Stimulated activated CD8-positive, alpha-beta memory T cell treated with anti-CD3 and anti-CD28 coated beads, Interleukin-4, amount 100 ng/mL, for 4 hours (primary cell): ENCODE data around the gene RSRC2.
"Not testable (repeated sequence)": the region's sequence is repeated elsewhere in the genome, so short reads cannot be mapped to it uniquely, and the experiment has no call there.

ENCODE experiments used
- DNase-seq, 2 donors: peaks; one replicate each; pipeline ENCODE4 v3.0.0-alpha.2; 2020; ENCODE audit warnings: low read depth in 2 of 2, low spot score in 1 of 2

Gene RSRC2

GRCh38 chr12:122486805-122487426, 39.8 kb downstream of the RSRC2 start:
- DNase-seq: no peak

GRCh38 chr12:122486360-122486759, 40.4 kb downstream of the RSRC2 start:
- DNase-seq: not testable (repeated sequence)

GRCh38 chr12:122484385-122484784, 42.4 kb downstream of the RSRC2 start:
- not testable (repeated sequence) for DNase-seq

GRCh38 chr12:122483969-122484368, 42.8 kb downstream of the RSRC2 start:
- DNase-seq: no peak

- no peak for DNase-seq
Measured at GRCh38 chr12:122481861-122482260, 44.9 kb downstream of the RSRC2 start.

- no peak for DNase-seq
Measured at GRCh38 chr12:122480753-122481152, 46.0 kb downstream of the RSRC2 start.

GRCh38 chr12:122474324-122474716, 52.4 kb downstream of the RSRC2 start:
- DNase-seq: no peak

- DNase-seq: no peak
Measured at GRCh38 chr12:122473543-122474323, 53.0 kb downstream of the RSRC2 start.

- DNase-seq: no peak
Measured at GRCh38 chr12:122471324-122472226, 55.2 kb downstream of the RSRC2 start.

GRCh38 chr12:122470576-122470975, 56.2 kb downstream of the RSRC2 start:
- DNase-seq: not testable (repeated sequence)

GRCh38 chr12:122469856-122470255, 56.9 kb downstream of the RSRC2 start:
- DNase-seq: not testable (repeated sequence)

- no peak for DNase-seq
Measured at GRCh38 chr12:122467983-122468382, 58.8 kb downstream of the RSRC2 start.

- not testable (repeated sequence) for DNase-seq
Measured at GRCh38 chr12:122464317-122465042, 62.3 kb downstream of the RSRC2 start.

GRCh38 chr12:122460641-122461040, 66.1 kb downstream of the RSRC2 start:
- no peak for DNase-seq

GRCh38 chr12:122460061-122460460, 66.7 kb downstream of the RSRC2 start:
- DNase-seq: no peak

GRCh38 chr12:122459211-122459610, 67.5 kb downstream of the RSRC2 start:
- DNase-seq: no peak

GRCh38 chr12:122458105-122459035, 68.4 kb downstream of the RSRC2 start:
- no peak for DNase-seq

GRCh38 chr12:122457627-122458026, 69.1 kb downstream of the RSRC2 start:
- no peak for DNase-seq

- DNase-seq: no peak
Measured at GRCh38 chr12:122454739-122455138, 72.0 kb downstream of the RSRC2 start.

- no peak for DNase-seq
Measured at GRCh38 chr12:122454250-122454721, 72.5 kb downstream of the RSRC2 start.
